SH-SY5Y (cell line): ENCODE data around the gene ZNF136.

Source experiments
- GATA2 ChIP-seq: IDR thresholded peaks from 2 replicates; pipeline ENCODE4 v1.6.1; 2011; ENCODE audit warnings: mild to moderate bottlenecking, low read depth, low read length
- GATA3 ChIP-seq: IDR thresholded peaks from 2 replicates; pipeline ENCODE4 v1.6.1; 2011; ENCODE audit warnings: low read depth, mild to moderate bottlenecking, low read length, moderate library complexity

ZNF136 gene

DNA sequence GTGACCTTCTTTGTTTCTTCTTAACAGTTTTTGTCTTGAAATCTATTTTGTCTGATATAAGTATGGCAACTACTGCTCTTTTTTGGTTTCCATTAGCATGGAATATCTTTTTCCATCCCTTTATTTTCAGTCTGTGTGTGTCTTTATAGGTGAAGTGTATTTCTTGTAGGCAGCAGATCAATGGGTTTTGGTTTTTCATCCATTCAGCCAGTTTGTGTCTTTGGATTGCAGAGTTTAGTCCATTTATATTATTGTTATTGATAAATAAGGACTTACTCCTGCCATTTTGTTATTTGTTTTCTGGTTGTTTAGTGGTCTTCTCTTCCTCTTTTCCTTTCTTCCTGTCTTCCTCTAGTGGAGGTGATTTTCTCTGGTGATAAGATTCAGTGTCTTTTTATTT lies 54.4 kb downstream of the ZNF136 start:
- TF ChIP-seq GATA2 = no peak
- TF ChIP-seq GATA3 = no peak

DNA sequence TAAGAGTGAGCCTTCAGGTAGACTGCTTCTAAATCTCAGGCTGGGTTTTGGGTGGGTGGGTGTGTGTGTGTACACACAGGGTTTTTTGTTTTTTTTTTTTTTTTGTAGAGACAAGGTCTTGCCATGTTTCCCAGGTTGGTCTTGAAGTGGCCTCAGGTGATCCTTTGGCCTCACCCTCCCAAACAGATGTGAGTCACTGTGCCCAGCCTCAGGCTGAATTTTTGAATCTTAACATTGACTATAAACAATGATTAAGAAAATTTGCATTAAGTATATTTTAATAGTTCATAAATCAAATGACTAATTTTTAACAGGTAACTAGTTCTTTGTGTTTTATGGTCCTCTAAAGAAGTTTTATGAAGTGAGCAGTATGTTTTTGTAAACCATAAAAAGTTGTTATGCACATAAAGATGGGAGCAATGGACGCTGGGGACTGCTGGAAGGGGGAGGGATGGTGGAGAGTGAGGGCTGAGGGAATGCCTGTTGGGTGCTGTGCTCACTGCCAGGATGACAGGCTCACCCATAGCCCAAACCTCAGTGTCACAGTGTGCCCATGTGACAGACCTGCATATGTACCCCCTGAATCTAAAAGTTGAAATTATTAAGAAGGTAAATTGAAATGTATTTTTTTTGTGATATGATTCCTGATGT lies 60.2 kb downstream of the ZNF136 start:
- no peak for TF ChIP-seq GATA2

DNA sequence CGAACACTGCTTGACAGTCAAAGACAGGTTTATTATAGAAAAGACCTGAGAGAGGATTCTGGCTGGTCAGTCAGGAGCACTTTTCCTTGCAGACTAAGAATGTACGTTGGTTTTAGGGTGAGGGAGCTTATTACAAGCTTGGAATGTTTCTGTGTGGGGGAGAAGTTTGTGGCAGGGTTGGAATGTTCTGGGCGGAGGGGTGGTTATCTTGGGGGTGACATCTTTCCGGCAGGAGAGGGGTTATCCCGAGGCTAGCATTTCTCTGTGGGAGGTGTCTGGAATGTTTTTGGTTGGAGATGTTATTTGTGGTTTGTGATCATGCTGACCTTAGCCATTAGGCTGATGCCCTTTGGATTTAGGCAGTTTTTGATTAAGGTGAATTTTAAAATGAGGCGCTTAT lies 61.8 kb downstream of the ZNF136 start:
- TF ChIP-seq GATA2 (no peak), GATA3 (no peak)

DNA sequence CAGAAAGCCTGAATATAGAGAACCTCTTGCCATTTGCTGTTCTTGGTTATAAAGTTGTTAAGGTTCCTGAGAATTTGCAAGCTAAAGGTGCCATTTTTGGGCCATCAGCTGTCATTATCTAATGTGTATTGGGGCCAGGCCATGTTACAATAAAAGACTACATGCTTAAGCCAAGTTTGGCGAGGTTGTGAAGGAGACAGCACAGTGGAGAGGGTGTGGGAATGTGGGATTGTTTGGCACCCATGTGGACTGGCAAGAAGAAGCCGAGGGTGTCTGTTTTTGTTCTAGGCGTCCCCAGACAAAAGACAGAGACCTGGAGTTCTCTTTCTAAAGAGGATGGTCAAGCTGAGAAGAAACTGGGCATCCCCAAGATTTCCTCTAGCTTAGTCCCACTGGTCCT lies 67.1 kb downstream of the ZNF136 start:
- no peak for TF ChIP-seq GATA3
- no peak for TF ChIP-seq GATA2

DNA sequence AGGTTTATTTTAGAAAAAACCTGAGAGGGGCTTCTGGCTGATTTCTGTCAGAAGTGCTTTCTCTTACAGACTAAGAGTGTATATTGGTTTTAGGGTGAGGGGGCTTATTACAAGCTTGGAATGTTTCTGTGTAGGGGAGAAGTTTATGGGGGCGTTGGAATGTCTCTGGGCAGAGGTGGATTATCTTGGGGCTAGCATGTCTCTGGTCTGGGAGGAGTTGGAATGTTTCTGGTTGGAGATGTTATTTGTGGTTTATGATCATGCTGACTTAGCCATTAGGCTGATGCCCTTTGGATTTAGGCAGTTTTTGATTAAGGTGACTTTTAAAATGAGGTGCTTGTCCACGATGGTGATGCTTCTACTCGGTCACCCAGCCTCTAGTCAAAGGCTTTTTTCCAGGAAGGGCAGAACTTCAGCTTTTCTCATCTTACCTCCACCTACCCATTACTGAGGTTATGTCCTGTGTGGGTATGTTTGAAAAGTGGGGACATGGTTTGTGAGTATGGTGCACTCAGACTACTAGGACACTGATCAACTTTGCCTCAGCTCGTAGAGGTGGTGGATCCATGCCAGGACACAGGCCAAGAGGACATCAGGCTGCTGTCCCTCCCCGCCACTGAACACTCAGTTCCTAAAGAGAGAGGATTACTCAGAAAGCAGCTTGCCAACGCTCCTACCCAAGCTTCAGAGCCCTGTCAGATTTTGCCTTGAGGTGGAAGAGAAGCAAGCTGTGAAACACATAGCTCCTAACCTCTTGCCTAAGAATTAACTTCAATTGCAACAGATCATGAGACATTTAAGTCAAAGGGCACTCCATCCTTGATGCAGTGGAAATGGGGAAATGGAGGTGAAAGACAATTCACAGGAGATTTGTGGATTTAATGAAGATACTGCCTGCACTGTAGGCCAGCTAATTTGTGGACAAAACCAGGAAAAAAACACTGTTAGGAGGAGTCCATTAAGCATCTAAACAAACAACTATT lies 68.1 kb downstream of the ZNF136 start:
- no peak for TF ChIP-seq GATA2
- TF ChIP-seq GATA3 = no peak

DNA sequence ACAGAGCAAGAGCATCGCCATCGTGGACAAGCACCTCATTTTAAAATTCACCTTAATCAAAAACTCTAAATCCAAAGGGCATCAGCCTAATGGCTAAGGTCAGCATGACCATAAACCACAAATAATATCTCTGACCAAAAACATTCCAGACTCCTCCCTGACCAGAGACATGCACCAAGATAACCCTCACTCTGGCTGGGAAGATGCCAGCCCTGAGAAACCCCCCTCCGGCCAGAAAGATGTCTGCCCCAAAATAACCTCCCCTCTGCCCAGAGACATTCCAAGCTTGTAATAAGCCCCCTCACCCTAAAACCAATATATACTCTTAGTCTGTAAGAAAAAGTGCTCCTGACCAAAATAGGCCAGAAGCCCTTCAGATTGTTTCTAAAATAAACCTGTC lies 70.1 kb downstream of the ZNF136 start:
- TF ChIP-seq GATA2 (no peak), GATA3 (no peak)

DNA sequence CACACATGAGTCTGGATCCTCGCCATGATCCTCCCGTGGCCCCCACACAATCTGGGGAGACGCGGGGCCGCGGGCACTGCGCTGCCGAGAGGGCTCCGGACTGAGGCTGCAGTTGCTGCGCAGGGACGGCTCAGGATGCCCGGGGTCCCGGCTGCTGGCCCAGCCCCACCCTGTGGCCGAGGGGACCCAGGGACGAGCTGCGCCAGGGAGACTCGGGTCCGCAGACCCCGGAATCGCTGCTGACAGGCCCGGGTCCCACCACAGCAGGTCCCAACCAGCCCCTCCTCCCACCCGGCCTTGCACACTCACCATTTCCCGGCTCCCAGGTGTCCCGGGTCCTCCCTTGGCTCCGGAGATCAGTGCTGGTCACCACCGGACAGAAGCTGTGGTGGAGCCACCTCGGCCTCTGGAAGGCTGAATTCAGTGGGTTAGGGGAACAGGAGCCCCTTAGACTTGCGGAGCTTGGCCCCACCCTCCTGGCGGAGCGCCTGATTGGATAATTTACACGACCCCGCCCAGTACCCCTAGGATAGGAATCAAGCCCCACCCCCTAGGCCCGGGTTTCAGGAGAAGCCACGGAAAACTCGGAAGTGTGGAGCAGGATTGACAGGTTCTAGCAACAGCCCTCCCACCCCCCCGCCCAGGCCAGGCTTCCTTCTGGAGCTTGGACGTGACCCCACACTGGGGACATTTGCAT lies 74.4 kb downstream of the ZNF136 start:
- no peak for TF ChIP-seq GATA3
- no peak for TF ChIP-seq GATA2
